Measurements from ENCODE around the gene AREL1.
A peak's percentile ranks its signal among the peaks of the same experiment; 100 is the strongest.

AREL1 gene

GRCh38 chr14:74634964-74635363 is 77.9 kb downstream of the AREL1 start:
- DNase-seq = no peak

GRCh38 chr14:74634481-74634880 is 78.4 kb downstream of the AREL1 start:
- no peak for DNase-seq

- DNase-seq = no peak
Observed at GRCh38 chr14:74630881-74631690, 81.8 kb downstream of the AREL1 start.

- DNase-seq = no peak
Observed at GRCh38 chr14:74628418-74628817, 84.5 kb downstream of the AREL1 start.

GRCh38 chr14:74627076-74627475 is 85.8 kb downstream of the AREL1 start:
- DNase-seq = no peak

GRCh38 chr14:74622257-74622656 is 90.6 kb downstream of the AREL1 start:
- no peak for DNase-seq

GRCh38 chr14:74621556-74621955 is 91.3 kb downstream of the AREL1 start:
- DNase-seq = no peak

GRCh38 chr14:74620923-74621322 is 92.0 kb downstream of the AREL1 start:
- DNase-seq = no peak

GRCh38 chr14:74620497-74620921 is 92.4 kb downstream of the AREL1 start:
- DNase-seq = no peak

- DNase-seq = no peak
Observed at GRCh38 chr14:74619672-74620131, 93.2 kb downstream of the AREL1 start.

- no peak for DNase-seq
Observed at GRCh38 chr14:74618078-74618952, 94.6 kb downstream of the AREL1 start.

- no peak for DNase-seq
Observed at GRCh38 chr14:74616996-74617700, 95.7 kb downstream of the AREL1 start.

- DNase-seq = no peak
Observed at GRCh38 chr14:74616507-74616906, 96.4 kb downstream of the AREL1 start.

- no peak for DNase-seq
Observed at GRCh38 chr14:74615735-74616134, 97.1 kb downstream of the AREL1 start.

- DNase-seq = no peak
Observed at GRCh38 chr14:74614508-74615495, 98.1 kb downstream of the AREL1 start.

GRCh38 chr14:74613211-74613914 is 99.5 kb downstream of the AREL1 start:
- no peak for DNase-seq

GRCh38 chr14:74612350-74613021 is 100.4 kb downstream of the AREL1 start:
- peak; percentile 46 for DNase-seq

GRCh38 chr14:74611650-74612349 is 101.1 kb downstream of the AREL1 start, which contains the start of gene LTBP2:
Gene LTBP2 (minus strand): TSS chr14:74612237. CDS start chr14:74611944, 293 bp downstream.
- DNase-seq = no peak

All from NCI-H774 (cell line).